Breast epithelium (tissue), 4 donors: ENCODE results near the gene VSIG10L. TPM values are rescaled to one million over a fixed set of nuclear protein-coding genes. Genes with fewer than 3 reads are reported as not detected.

Experiments
- DNase-seq, 2 donors: peaks; one replicate each; pipeline ENCODE4 v3.0.0-alpha.2; 2019; ENCODE audit warnings: low spot score in 2 of 2
- H3K27ac ChIP-seq, 2 donors: fragments of 200-600 bp; sonication (generic) in 1 of 2; one replicate each; pipeline ENCODE4 v1.5.1; 2016 to 2019; ENCODE audit warnings: mild to moderate bottlenecking in 1 of 2
- H3K27me3 ChIP-seq, 2 donors: fragments of 200-600 bp; sonication (generic) in 1 of 2; one replicate each; pipeline versions ENCODE4 v1.5.1 to v1.6.0; 2017 to 2019; ENCODE audit warnings: control low read depth in 1 of 2, mild to moderate bottlenecking in 1 of 2
- H3K36me3 ChIP-seq: fragments of 200-600 bp; one replicate; pipeline ENCODE4 v1.5.1; 2019
- H3K4me1 ChIP-seq, 2 donors: fragments of 200-600 bp; sonication (generic); one replicate each; pipeline ENCODE4 v1.5.1; 2016 to 2019; ENCODE audit warnings: control low read depth in 1 of 2
- H3K4me3 ChIP-seq, 3 donors: fragments of 200-600 bp; sonication (generic); 1 replicate in 2 of 3; 2 replicates in 1 of 3; pipeline ENCODE4 v1.5.1; 2016 to 2019; ENCODE audit warnings: mild to moderate bottlenecking in 3 of 3, moderate library complexity in 2 of 3
- H3K9me3 ChIP-seq, 2 donors: fragments of 200-600 bp; sonication (generic) in 1 of 2; one replicate each; pipeline ENCODE4 v1.5.1; 2016 to 2019; ENCODE audit warnings: control low read depth in 1 of 2
- CTCF ChIP-seq, 3 donors: fragments of 450-650 bp; IDR thresholded peaks; one replicate each; pipeline ENCODE4 v1.5.1; 2016 to 2017; ENCODE audit warnings: antibody characterized with exemption in 3 of 3, mild to moderate bottlenecking in 3 of 3, moderate library complexity in 3 of 3
- POLR2A ChIP-seq: fragments of 450-650 bp; IDR thresholded peaks from one replicate; pipeline ENCODE4 v1.6.1; 2016; ENCODE audit warnings: antibody characterized with exemption, mild to moderate bottlenecking, moderate library complexity
- POLR2AphosphoS5 ChIP-seq, 3 donors: sonication (generic); formaldehyde crosslinking; IDR thresholded peaks; one replicate each; pipeline ENCODE4 v1.6.1; 2017; ENCODE audit warnings: antibody characterized with exemption in 3 of 3
- intact Hi-C: fragments of 100-400 bp; cut with DNase I; formaldehyde crosslinking; loops from one replicate; pipeline ENCODE4 v1.15.1; 2023; ENCODE audit warnings: low total_unique reads
- total RNA-seq, 3 donors: library from RNA; depleted of rRNA; stranded (reverse); fragments of >200 nt; gene quantifications; one replicate each; pipeline ENCODE4 v1.1.0, GENCODE V29; 2016

The VSIG10L gene
- total RNA-seq, 3 donors from 2014 or later = 1.3 to 1.8 (median 1.8) TPM

- no peak for TF ChIP-seq POLR2A
- no peak for TF ChIP-seq POLR2AphosphoS5 (IDR thresholded peaks at IDR 0.05)
- no peak for TF ChIP-seq CTCF (IDR thresholded peaks at IDR 0.05)
- Histone ChIP-seq H3K27me3 (peaks cover 0 to 49% of the 10 kb centered on the region in 2 donors), H3K27ac (no peak overlapping the region), H3K4me1 (no peaks in the 10 kb centered on the region), H3K9me3 (peaks cover 0 to 12% of the 10 kb centered on the region in 2 donors), H3K4me3 (no peak overlapping the region), H3K36me3 (no peaks in the 10 kb centered on the region)
- intact Hi-C loops = no loop called here
- no peak for DNase-seq
Observed at GRCh38 chr19:51294211-51294976, 47.5 kb downstream of the VSIG10L start.

- intact Hi-C loops = no loop called here
- DNase-seq = no peak
- H3K9me3 ChIP-seq = peaks cover 0 to 12% of the 10 kb centered on the region in 2 donors
- H3K4me3 ChIP-seq = no peak overlapping the region
- H3K36me3 ChIP-seq = no peaks in the 10 kb centered on the region
- H3K27ac ChIP-seq = no peak overlapping the region
- H3K27me3 ChIP-seq = peaks cover 0 to 43% of the 10 kb centered on the region in 2 donors
- TF ChIP-seq CTCF (IDR thresholded peaks at IDR 0.05) (no peak), POLR2AphosphoS5 (IDR thresholded peaks at IDR 0.05) (no peak), POLR2A (no peak)
- no peaks in the 10 kb centered on the region for H3K4me1 ChIP-seq
Observed at GRCh38 chr19:51293571-51294210, 48.2 kb downstream of the VSIG10L start.

- no peak overlapping the region for H3K4me3 ChIP-seq
- H3K27ac ChIP-seq = no peak overlapping the region
- DNase-seq = no peak
- no peaks in the 10 kb centered on the region for H3K4me1 ChIP-seq
- H3K9me3 ChIP-seq = peaks cover 0 to 12% of the 10 kb centered on the region in 2 donors
- H3K27me3 ChIP-seq = peaks cover 0 to 43% of the 10 kb centered on the region in 2 donors
- intact Hi-C loops = no loop called here
- H3K36me3 ChIP-seq = no peaks in the 10 kb centered on the region
- TF ChIP-seq POLR2A = no peak
- no peak for TF ChIP-seq CTCF (IDR thresholded peaks at IDR 0.05)
- no peak for TF ChIP-seq POLR2AphosphoS5 (IDR thresholded peaks at IDR 0.05)
Observed at GRCh38 chr19:51292971-51293370, 49.0 kb downstream of the VSIG10L start.

GRCh38 chr19:51289635-51290034 lies 52.3 kb downstream of the VSIG10L start:
- no peak for TF ChIP-seq POLR2A
- TF ChIP-seq POLR2AphosphoS5 (IDR thresholded peaks at IDR 0.05) = no peak
- no peak for TF ChIP-seq CTCF (IDR thresholded peaks at IDR 0.05)
- no peak for DNase-seq
- no peak overlapping the region for H3K4me3 ChIP-seq
- H3K9me3 ChIP-seq = peaks cover 0 to 12% of the 10 kb centered on the region in 2 donors
- H3K36me3 ChIP-seq = no peaks in the 10 kb centered on the region
- intact Hi-C loops = no loop called here
- H3K27me3 ChIP-seq = peaks cover 0 to 32% of the 10 kb centered on the region in 2 donors
- no peaks in the 10 kb centered on the region for H3K4me1 ChIP-seq
- H3K27ac ChIP-seq = no peak overlapping the region

GRCh38 chr19:51285682-51286081 lies 56.3 kb downstream of the VSIG10L start:
- H3K27me3 ChIP-seq = peaks cover 0 to 21% of the 10 kb centered on the region in 2 donors
- peaks cover 0 to 22% of the 10 kb centered on the region in 2 donors for H3K9me3 ChIP-seq
- intact Hi-C loops = no loop called here
- no peak for DNase-seq
- H3K4me3 ChIP-seq = no peak overlapping the region
- no peak for TF ChIP-seq POLR2A
- TF ChIP-seq CTCF (IDR thresholded peaks at IDR 0.05) = no peak
- no peak for TF ChIP-seq POLR2AphosphoS5 (IDR thresholded peaks at IDR 0.05)
- no peak overlapping the region for H3K27ac ChIP-seq
- H3K4me1 ChIP-seq = no peaks in the 10 kb centered on the region
- no peaks in the 10 kb centered on the region for H3K36me3 ChIP-seq
